Caco-2 (cell line): ENCODE measurements around the gene PSMD8. TPM values are rescaled to one million over a fixed set of nuclear protein-coding genes. Genes with fewer than 3 reads are reported as not detected.
A peak's percentile ranks its signal among the peaks of the same experiment; 100 is the strongest.

Experiments
- BruUV-seq: library from RNA; stranded (reverse); fragments of 400-500 nt; replicated peaks from 2 replicates; lab custom pipeline; 2021; lab: Mats Ljungman, UMichigan
- CTCF ChIA-PET: fragments of 300-600 bp; sonication (Branson Sonifier 250); formaldehyde crosslinking; loops from one replicate; lab custom pipeline; 2022; ENCODE audit warnings: antibody characterized with exemption; lab: Charles Lee
- POLR2A ChIA-PET: fragments of 300-600 bp; sonication (Branson Sonifier 250); formaldehyde crosslinking; loops from one replicate; lab custom pipeline; 2022; ENCODE audit warnings: antibody characterized with exemption; lab: Charles Lee
- DNase-seq, 2 experiments: peaks; one replicate each; pipeline versions ENCODE4 v3.0.0 to v3.0.0-alpha.2; 2020 to 2022
- H3K27me3 ChIP-seq: replicated peaks from 2 replicates; pipeline ENCODE4 v1.6.0; 2011; ENCODE audit warnings: low read length; ENCODE audit not compliant: control insufficient read depth, insufficient read depth
- H3K36me3 ChIP-seq: 2 replicates; pipeline ENCODE4 v1.5.1; 2011; ENCODE audit warnings: low read length; ENCODE audit not compliant: control insufficient read depth, insufficient read depth
- H3K4me1 ChIP-seq: fragments of 250-450 bp; sonication (Bioruptor Pico); 2 replicates; pipeline ENCODE4 v1.5.1; 2020; ENCODE audit warnings: mild to moderate bottlenecking
- H3K4me3 ChIP-seq: 2 replicates; pipeline ENCODE4 v1.5.1; 2011; ENCODE audit warnings: low read depth, mild to moderate bottlenecking, control low read depth, low read length
- H3K9me3 ChIP-seq: fragments of 250-450 bp; sonication (Bioruptor Pico); 2 replicates; pipeline ENCODE4 v1.5.1; 2020; ENCODE audit warnings: mild to moderate bottlenecking, moderate library complexity
- H3K27ac Mint-ChIP-seq: one replicate; pipeline ENCODE4 v1.8.0; 2022; ENCODE audit warnings: mixed read lengths; ENCODE audit not compliant: unreplicated experiment
- H3K27me3 Mint-ChIP-seq: one replicate; pipeline ENCODE4 v1.8.0; 2022; ENCODE audit warnings: mixed read lengths; ENCODE audit not compliant: insufficient read depth, unreplicated experiment
- H3K36me3 Mint-ChIP-seq: one replicate; pipeline ENCODE4 v1.8.0; 2022; ENCODE audit warnings: mild to moderate bottlenecking, mixed read lengths; ENCODE audit not compliant: insufficient read depth, unreplicated experiment
- H3K4me1 Mint-ChIP-seq: one replicate; pipeline ENCODE4 v1.8.0; 2022; ENCODE audit warnings: low read depth, mixed read lengths; ENCODE audit not compliant: unreplicated experiment
- H3K4me3 Mint-ChIP-seq: one replicate; pipeline ENCODE4 v1.8.0; 2022; ENCODE audit warnings: mild to moderate bottlenecking, moderate library complexity, mixed read lengths; ENCODE audit not compliant: unreplicated experiment
- H3K9me3 Mint-ChIP-seq: one replicate; pipeline ENCODE4 v1.8.0; 2022; ENCODE audit warnings: mixed read lengths; ENCODE audit not compliant: unreplicated experiment
- intact Hi-C: fragments of 100-400 bp; cut with micrococcal nuclease; formaldehyde crosslinking; loops from one replicate; pipeline ENCODE4 v1.10.0; 2022; ENCODE audit not compliant: unreplicated experiment
- total RNA-seq: library from RNA; stranded (reverse); gene quantifications from 2 replicates; pipeline ENCODE4 v1.2.3, GENCODE V29; 2022
- TF ChIP-seq, protein P1 (sequence below), 2 experiments: fragments of 200-600 bp in 1 of 2; IDR thresholded peaks; 1 replicate in 1 of 2; 2 replicates in 1 of 2; pipeline versions ENCODE4 v1.5.1 to v1.8.0; 2011 to 2022; ENCODE audit warnings: antibody characterized with exemption in 1 of 2, control low read depth in 1 of 2, inconsistent platforms in 1 of 2, low read depth in 1 of 2, low read length in 1 of 2, mild to moderate bottlenecking in 1 of 2, moderate library complexity in 1 of 2; ENCODE audit not compliant: insufficient read depth in 1 of 2, severe bottlenecking in 1 of 2, unreplicated experiment in 1 of 2

PSMD8 gene
- total RNA-seq, 1 experiment from 2014 or later, result 264 TPM

DNA sequence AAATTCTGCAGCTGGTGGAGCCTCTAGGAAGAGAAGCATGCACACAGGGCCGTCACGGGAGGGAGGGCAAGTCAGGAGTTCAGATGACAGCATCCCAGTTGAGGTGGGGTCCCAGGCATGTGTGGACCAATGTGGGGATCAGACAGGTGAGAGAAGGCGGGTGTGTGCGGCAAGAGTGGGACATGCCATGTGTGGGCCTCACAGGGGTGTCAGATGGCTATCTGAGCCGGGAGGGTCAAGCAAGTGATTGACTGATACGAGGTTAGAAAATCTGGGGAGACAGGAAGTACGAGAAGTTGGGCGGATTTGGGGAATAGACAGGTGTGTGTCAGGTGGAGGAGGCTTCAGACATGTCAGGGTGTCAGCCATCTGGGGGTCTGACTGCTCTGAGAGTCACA is 42.8 kb downstream of the PSMD8 start:
- ChIA-PET POLR2A (no interaction called here), CTCF (interaction anchor here (0.9 kb wide), 1 partner anchor 14 kb away, joined by 6 read pairs; the partner anchor contains the start of gene FAM98C)
- peaks cover 15% of the 10 kb centered on the region for H3K4me1 ChIP-seq
- Mint-ChIP-seq H3K4me1 (peaks cover 12% of the 10 kb centered on the region), H3K27me3 (peaks cover 7% of the 10 kb centered on the region), H3K4me3 (peak overlapping the region; percentile 81), H3K27ac (peak overlapping the region; percentile 74), H3K36me3 (peaks cover 8% of the 10 kb centered on the region), H3K9me3 (no peaks in the 10 kb centered on the region)
- H3K36me3 ChIP-seq, result no peaks in the 10 kb centered on the region
- intact Hi-C loops, result no loop called here
- H3K9me3 ChIP-seq, result no peaks in the 10 kb centered on the region
- no peak for DNase-seq
- TF ChIP-seq, protein P1, sequence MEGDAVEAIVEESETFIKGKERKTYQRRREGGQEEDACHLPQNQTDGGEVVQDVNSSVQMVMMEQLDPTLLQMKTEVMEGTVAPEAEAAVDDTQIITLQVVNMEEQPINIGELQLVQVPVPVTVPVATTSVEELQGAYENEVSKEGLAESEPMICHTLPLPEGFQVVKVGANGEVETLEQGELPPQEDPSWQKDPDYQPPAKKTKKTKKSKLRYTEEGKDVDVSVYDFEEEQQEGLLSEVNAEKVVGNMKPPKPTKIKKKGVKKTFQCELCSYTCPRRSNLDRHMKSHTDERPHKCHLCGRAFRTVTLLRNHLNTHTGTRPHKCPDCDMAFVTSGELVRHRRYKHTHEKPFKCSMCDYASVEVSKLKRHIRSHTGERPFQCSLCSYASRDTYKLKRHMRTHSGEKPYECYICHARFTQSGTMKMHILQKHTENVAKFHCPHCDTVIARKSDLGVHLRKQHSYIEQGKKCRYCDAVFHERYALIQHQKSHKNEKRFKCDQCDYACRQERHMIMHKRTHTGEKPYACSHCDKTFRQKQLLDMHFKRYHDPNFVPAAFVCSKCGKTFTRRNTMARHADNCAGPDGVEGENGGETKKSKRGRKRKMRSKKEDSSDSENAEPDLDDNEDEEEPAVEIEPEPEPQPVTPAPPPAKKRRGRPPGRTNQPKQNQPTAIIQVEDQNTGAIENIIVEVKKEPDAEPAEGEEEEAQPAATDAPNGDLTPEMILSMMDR (IDR thresholded peaks at IDR 0.05; ENCODE audit: insufficient read depth in 1 of 2, low read depth in 1 of 2, low read length in 1 of 2, severe bottlenecking in 1 of 2, unreplicated experiment in 1 of 2), result no peak
- H3K27me3 ChIP-seq, result no peaks in the 10 kb centered on the region
- no TSS peak for BruUV-seq
- peak overlapping the region; percentile 37; the same call in 1 of the 2 replicates for H3K4me3 ChIP-seq

DNA sequence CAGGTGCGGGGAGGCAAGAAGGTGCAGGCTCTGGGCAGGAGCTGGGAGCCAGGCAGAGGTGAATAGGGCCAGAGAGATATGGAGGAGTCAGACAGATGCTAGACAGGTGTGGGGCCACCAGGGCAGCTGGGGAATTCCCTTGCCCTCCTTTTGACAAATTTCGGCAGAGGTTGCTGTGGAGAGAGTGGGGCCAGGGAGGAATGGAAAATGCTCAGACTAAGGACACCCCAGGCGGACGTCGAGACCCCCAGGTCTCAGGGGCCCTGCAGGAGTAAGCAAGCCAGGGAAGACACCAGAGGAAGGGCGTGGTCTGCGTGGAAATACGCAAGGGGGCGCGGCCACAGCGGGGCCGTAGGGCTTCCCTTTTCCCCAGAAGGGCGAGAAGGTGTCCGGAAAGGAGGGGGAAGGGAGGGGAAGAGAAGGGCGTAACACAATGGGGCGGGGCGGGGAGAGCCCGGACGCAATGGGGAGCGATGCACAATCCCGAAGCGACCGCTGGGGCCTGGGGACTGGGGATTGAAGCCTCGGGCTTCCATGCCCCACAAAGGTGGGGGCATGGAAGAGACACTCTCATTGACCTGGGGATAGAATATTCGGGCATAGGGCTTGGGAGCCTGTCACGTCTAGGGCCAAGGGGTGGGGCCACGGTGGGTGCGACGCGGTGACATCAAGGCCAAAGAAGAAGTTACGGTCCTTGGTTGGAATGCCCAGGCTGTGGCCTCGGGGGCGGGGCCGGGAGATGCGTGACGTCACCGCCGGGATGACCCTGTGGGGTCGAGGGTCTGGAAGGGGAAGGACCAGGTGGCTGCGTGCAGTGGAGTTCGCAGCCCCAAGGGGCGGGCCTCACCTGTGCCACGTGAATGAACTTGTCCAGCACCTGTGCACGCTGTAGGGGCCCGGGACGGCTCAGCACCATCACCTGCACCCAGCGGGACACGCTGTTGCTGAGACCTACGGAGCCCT is 43.5 kb downstream of the PSMD8 start:
- CTCF ChIA-PET, result interaction anchor here (0.9 to 1.2 kb wide), 2 partner anchors 15 kb away, joined by 3 to 6 read pairs; partner anchors contain the start of gene FAM98C
- TF ChIP-seq, protein P1 (IDR thresholded peaks at IDR 0.05; ENCODE audit: insufficient read depth in 1 of 2, low read depth in 1 of 2, low read length in 1 of 2, severe bottlenecking in 1 of 2, unreplicated experiment in 1 of 2), result peak; percentile 15
- Mint-ChIP-seq H3K9me3 (no peaks in the 10 kb centered on the region), H3K4me3 (peak overlapping the region; percentile 81), H3K4me1 (peaks cover 12% of the 10 kb centered on the region), H3K36me3 (peaks cover 8% of the 10 kb centered on the region), H3K27me3 (peaks cover 7% of the 10 kb centered on the region), H3K27ac (peak overlapping the region; percentile 74)
- H3K4me3 ChIP-seq, result peak overlapping the region; percentile 37
- no TSS peak for BruUV-seq
- POLR2A ChIA-PET, result no interaction called here
- no peaks in the 10 kb centered on the region for H3K9me3 ChIP-seq
- intact Hi-C loops, result no loop called here
- H3K4me1 ChIP-seq, result peaks cover 11% of the 10 kb centered on the region
- no peaks in the 10 kb centered on the region for H3K36me3 ChIP-seq
- peak; percentile 85 to 88 for DNase-seq
- H3K27me3 ChIP-seq, result no peaks in the 10 kb centered on the region

DNA sequence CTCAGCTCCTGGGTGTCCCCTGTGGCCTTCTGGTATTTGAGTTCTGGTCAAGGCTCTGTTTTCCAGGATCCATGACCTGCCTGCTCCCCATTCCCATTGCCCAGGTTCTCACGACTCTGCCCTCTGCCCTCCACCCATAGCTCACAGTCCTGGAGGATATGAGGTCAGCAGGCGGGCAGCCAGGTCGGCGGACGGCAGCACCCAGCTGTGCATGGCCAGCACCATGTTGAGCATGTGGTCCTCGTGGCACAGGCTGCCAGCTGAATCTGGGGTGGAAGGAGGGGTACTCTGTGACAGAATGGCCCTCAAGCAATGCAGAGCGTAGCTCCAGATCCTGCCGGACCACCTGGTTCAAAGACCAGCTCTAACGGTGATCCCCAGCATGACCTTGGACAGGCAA is 46.6 kb downstream of the PSMD8 start:
- TF ChIP-seq, protein P1 (IDR thresholded peaks at IDR 0.05; ENCODE audit: insufficient read depth in 1 of 2, low read depth in 1 of 2, low read length in 1 of 2, severe bottlenecking in 1 of 2, unreplicated experiment in 1 of 2), result no peak
- Mint-ChIP-seq H3K9me3 (no peaks in the 10 kb centered on the region), H3K4me1 (peaks cover 12% of the 10 kb centered on the region), H3K36me3 (peaks cover 8% of the 10 kb centered on the region), H3K27ac (no peak overlapping the region), H3K4me3 (no peak overlapping the region), H3K27me3 (peaks cover 7% of the 10 kb centered on the region)
- BruUV-seq, result no TSS peak
- no peak overlapping the region for H3K4me3 ChIP-seq
- intact Hi-C loops, result no loop called here
- no peaks in the 10 kb centered on the region for H3K9me3 ChIP-seq
- ChIA-PET CTCF (interaction anchor here (1.0 kb wide), 1 partner anchor 18 kb away, joined by 3 read pairs; the partner anchor contains the start of gene FAM98C), POLR2A (no interaction called here)
- DNase-seq, result no peak
- no peaks in the 10 kb centered on the region for H3K36me3 ChIP-seq
- no peaks in the 10 kb centered on the region for H3K27me3 ChIP-seq
- peaks cover 10% of the 10 kb centered on the region; the same call in 1 of the 2 replicates for H3K4me1 ChIP-seq
